HCT116 (cell line): ENCODE results near the gene HOXD3. TPM values are rescaled to one million over a fixed set of nuclear protein-coding genes. Genes with fewer than 3 reads are reported as not detected.

Experiments used
- ATAC-seq: fragments of 200-7000 bp; cut with Tn5 transposase; 2 replicates; pipeline ENCODE4 v1.9.1; 2020; ENCODE audit warnings: mild to moderate bottlenecking, moderate library complexity
- BruUV-seq: library from RNA; stranded (reverse); fragments of 400-500 nt; replicated peaks from 2 replicates; lab custom pipeline; 2021; lab: Mats Ljungman, UMichigan
- CTCF ChIA-PET: fragments of 300-600 bp; sonication (Branson Sonifier 250); formaldehyde crosslinking; loops from one replicate; lab custom pipeline; 2021; ENCODE audit warnings: antibody characterized with exemption; lab: Charles Lee
- POLR2A ChIA-PET: fragments of 300-600, 350-600 bp; sonication (Branson Sonifier 250); formaldehyde crosslinking; loops from one replicate; lab custom pipeline; 2021; ENCODE audit warnings: antibody characterized with exemption; lab: Charles Lee
- RAD21 ChIA-PET, 2 experiments: fragments of 300-600 bp; sonication (Branson Sonifier 250); formaldehyde crosslinking; loops; one replicate each; lab custom pipeline; 2023; ENCODE audit warnings: low total read pairs in 2 of 2; ENCODE audit not compliant: uncharacterized antibody in 2 of 2, unreplicated experiment in 2 of 2, low non-redundant PET in 1 of 2; lab: Charles Lee
- DNase-seq: peaks from one replicate; pipeline ENCODE4 v3.0.0-alpha.2; 2010; ENCODE audit warnings: low read depth, low spot score
- H2AFZ ChIP-seq: fragments of 200-600 bp; shearing (Covaris generic), sonication (generic); 2 replicates; pipeline ENCODE4 v1.6.1; 2017; ENCODE audit warnings: low read depth, mixed run types, mixed read lengths, antibody characterized with exemption, low read length; ENCODE audit not compliant: poor library complexity, severe bottlenecking
- H3K27ac ChIP-seq: 2 replicates; pipeline ENCODE4 v1.5.1; 2012; ENCODE audit warnings: low read depth, low read length
- H3K27me3 ChIP-seq: fragments of 200-600 bp; sonication (generic); 2 replicates; pipeline ENCODE4 v1.6.1; 2016; ENCODE audit warnings: mixed run types, low read length, mixed read lengths; ENCODE audit not compliant: insufficient read depth
- H3K36me3 ChIP-seq, 2 experiments: fragments of 200-500 bp in 1 of 2; fragments of 200-600 bp in 1 of 2; sonication (Bioruptor generic) in 1 of 2; sonication (generic) in 1 of 2; 2 replicates each; pipeline versions ENCODE4 v1.5.1 to v1.6.1; 2014 to 2016; ENCODE audit warnings: low read length in 2 of 2, inconsistent platforms in 1 of 2, mixed read lengths in 1 of 2, mixed run types in 1 of 2; ENCODE audit not compliant: insufficient read depth in 2 of 2, control insufficient read depth in 1 of 2
- H3K4me1 ChIP-seq, 2 experiments: fragments of 200-600 bp in 1 of 2; sonication (generic) in 1 of 2; 2 replicates each; pipeline versions ENCODE4 v1.5.1 to v1.6.1; 2012 to 2017; ENCODE audit warnings: low read length in 2 of 2, inconsistent platforms in 1 of 2, mild to moderate bottlenecking in 1 of 2, mixed read lengths in 1 of 2, mixed run types in 1 of 2, moderate library complexity in 1 of 2; ENCODE audit not compliant: insufficient read depth in 2 of 2, control insufficient read depth in 1 of 2
- H3K4me2 ChIP-seq: fragments of 200-600 bp; sonication (generic); 2 replicates; pipeline ENCODE4 v1.6.1; 2017; ENCODE audit warnings: mixed run types, low read length, mixed read lengths
- H3K4me3 ChIP-seq, 2 experiments: fragments of 200-600 bp in 1 of 2; sonication (generic) in 1 of 2; replicated peaks in 1 of 2; 2 replicates each; pipeline ENCODE4 v1.5.1; 2011 to 2016; ENCODE audit warnings: low read length in 2 of 2, control low read depth in 1 of 2, low read depth in 1 of 2, mild to moderate bottlenecking in 1 of 2, mixed read lengths in 1 of 2, mixed run types in 1 of 2
- H3K79me2 ChIP-seq: fragments of 200-600 bp; sonication (generic); 2 replicates; pipeline ENCODE4 v1.6.1; 2017; ENCODE audit warnings: mild to moderate bottlenecking, mixed run types, low read length, moderate library complexity, mixed read lengths; ENCODE audit not compliant: insufficient read depth
- H3K9ac ChIP-seq: fragments of 200-600 bp; sonication (generic); 2 replicates; pipeline ENCODE4 v1.6.1; 2016; ENCODE audit warnings: low read length, mixed read lengths
- H3K9me2 ChIP-seq: fragments of 200-600 bp; sonication (generic), shearing (Covaris generic); 2 replicates; pipeline ENCODE4 v1.6.1; 2017; ENCODE audit warnings: mixed run types, mild to moderate bottlenecking, moderate library complexity; ENCODE audit not compliant: insufficient read depth
- H3K9me3 ChIP-seq, 2 experiments: fragments of 200-500 bp in 1 of 2; fragments of 200-600 bp in 1 of 2; sonication (Bioruptor generic) in 1 of 2; sonication (generic) in 1 of 2; 2 replicates each; pipeline ENCODE4 v1.6.1; 2014 to 2017; ENCODE audit warnings: low read length in 2 of 2, mixed read lengths in 2 of 2, inconsistent platforms in 1 of 2, low read depth in 1 of 2, mild to moderate bottlenecking in 1 of 2, mixed run types in 1 of 2, moderate library complexity in 1 of 2; ENCODE audit not compliant: control insufficient read depth in 1 of 2, insufficient read depth in 1 of 2
- H4K20me1 ChIP-seq: fragments of 200-600 bp; sonication (generic), shearing (Covaris generic); 2 replicates; pipeline ENCODE4 v1.6.1; 2017; ENCODE audit warnings: mixed run types, mild to moderate bottlenecking, moderate library complexity; ENCODE audit not compliant: insufficient read depth
- ATF3 ChIP-seq: IDR thresholded peaks from 2 replicates; pipeline ENCODE4 v1.6.1; 2012
- CBX3 ChIP-seq: IDR thresholded peaks from 2 replicates; pipeline ENCODE4 v1.6.1; 2012; ENCODE audit warnings: low read depth
- ELF1 ChIP-seq: IDR thresholded peaks from 2 replicates; pipeline ENCODE4 v1.6.1; 2012; ENCODE audit warnings: low read depth, borderline replicate concordance
- POLR2AphosphoS5 ChIP-seq: IDR thresholded peaks from 2 replicates; pipeline ENCODE4 v1.6.1; 2011; ENCODE audit warnings: mild to moderate bottlenecking, low read depth, low read length, moderate library complexity
- intact Hi-C: fragments of 100-400 bp; cut with micrococcal nuclease; formaldehyde crosslinking; loops from 2 replicates; pipeline ENCODE4 v1.10.0; 2022
- total RNA-seq: library from RNA; stranded (reverse); gene quantifications from one replicate; pipeline ENCODE4 v1.2.1, GENCODE V29; 2021; ENCODE audit not compliant: unreplicated experiment

Gene HOXD3
- total RNA-seq, 1 experiment from 2014 or later, result 1.4 TPM

- Histone ChIP-seq H3K4me1 (peaks cover 0 to 6% of the 10 kb centered on the region in 2 experiments; a peak in 1 of 4 replicates), H3K9me3 (no peaks in the 10 kb centered on the region), H3K36me3 (no peaks in the 10 kb centered on the region), H3K4me2 (no peak overlapping the region), H3K79me2 (no peaks in the 10 kb centered on the region), H3K27ac (no peak overlapping the region), H3K9me2 (no peaks in the 10 kb centered on the region), H3K9ac (no peak overlapping the region), H4K20me1 (no peaks in the 10 kb centered on the region), H2AFZ (no peak overlapping the region), H3K27me3 (no peaks in the 10 kb centered on the region), H3K4me3 (no peak overlapping the region)
- BruUV-seq, result no TSS peak
- RAD21 ChIA-PET, result no interaction called here
- CTCF ChIA-PET, result no interaction called here
- intact Hi-C loops, result no loop called here
- TF ChIP-seq ELF1 (no peak), POLR2AphosphoS5 (no peak)
- POLR2A ChIA-PET, result no interaction called here
- DNase-seq (no peak), ATAC-seq (no peak)
Observed at GRCh38 chr2:176192351-176192750, 35.2 kb downstream of the HOXD3 start.

GRCh38 chr2:176193048-176193447 lies 35.9 kb downstream of the HOXD3 start:
- Histone ChIP-seq H3K4me3 (no peak overlapping the region), H3K79me2 (no peaks in the 10 kb centered on the region), H3K9ac (no peak overlapping the region), H3K36me3 (no peaks in the 10 kb centered on the region), H4K20me1 (no peaks in the 10 kb centered on the region), H3K9me2 (no peaks in the 10 kb centered on the region), H3K4me1 (peaks cover 0 to 6% of the 10 kb centered on the region in 2 experiments; a peak in 1 of 4 replicates), H3K27ac (no peak overlapping the region), H3K27me3 (no peaks in the 10 kb centered on the region), H3K9me3 (no peaks in the 10 kb centered on the region), H2AFZ (no peak overlapping the region), H3K4me2 (no peak overlapping the region)
- intact Hi-C loops, result no loop called here
- BruUV-seq, result no TSS peak
- DNase-seq (no peak), ATAC-seq (no peak)
- ChIA-PET POLR2A (no interaction called here), CTCF (no interaction called here), RAD21 (no interaction called here)
- TF ChIP-seq ATF3 (no peak), CBX3 (no peak), POLR2AphosphoS5 (no peak)
- TF ChIP-seq, all 23 proteins: peak for 0
